ENCODE results near the gene MFSD11. TPM values are rescaled to one million over a fixed set of nuclear protein-coding genes. Genes with fewer than 3 reads are reported as not detected.
"Not testable (repeated sequence)": the region's sequence is repeated elsewhere in the genome, so short reads cannot be mapped to it uniquely, and the experiment has no call there.

Gene MFSD11
- polyA plus RNA-seq, 2 of the 4 experiments (the other 2 are of a cell fraction), result 17.5 to 26.0 TPM

- no peak for TF ChIP-seq CHD4 (IDR thresholded peaks at IDR 0.05; ENCODE audit: borderline replicate concordance)
- TF ChIP-seq CHD2 (IDR thresholded peaks at IDR 0.05; ENCODE audit: low read length, partially characterized antibody), result no peak
- no peak for TF ChIP-seq MAFK (IDR thresholded peaks at IDR 0.05; ENCODE audit: partially characterized antibody)
- no peak for TF ChIP-seq FOXS1 (CRISPR knock-in tag; IDR thresholded peaks at IDR 0.05)
- no peak for TF ChIP-seq HOXA7 (CRISPR knock-in tag; IDR thresholded peaks at IDR 0.05)
- TF ChIP-seq BHLHE40 (IDR thresholded peaks at IDR 0.05; ENCODE audit: low read depth, low read length), result no peak
- Histone ChIP-seq H3K27ac (no peak overlapping the region), H3K4me2 (no peak overlapping the region), H3K4me1 (no peaks in the 10 kb centered on the region), H3K9me3 (no peaks in the 10 kb centered on the region), H3K4me3 (no peak overlapping the region)
- FAIRE-seq, result no peak
- ChIA-PET POLR2A (no interaction called here), CTCF (interaction anchor here (0.6 kb wide), 1 partner anchor 26 kb away, joined by 3 read pairs; no protein-coding TSS in a partner anchor)
- 96% methylated on average over 2 of the region's 2 CpGs for WGBS (ENCODE audit: missing lambda C conversion rate)
- ATAC-seq, result no peak
- DNase-seq (ENCODE audit: low read depth in 1 of 2, low spot score in 1 of 2), result no peak
Observed at GRCh38 chr17:76744747-76745146, 6.8 kb downstream of the MFSD11 start.

GRCh38 chr17:76745785-76746184 lies 7.9 kb downstream of the MFSD11 start:
- not testable (repeated sequence) for FAIRE-seq; H3K9me3 ChIP-seq; H3K4me2 ChIP-seq; ATAC-seq; H3K27ac ChIP-seq; H3K4me1 ChIP-seq; H3K4me3 ChIP-seq; DNase-seq (ENCODE audit: low read depth in 1 of 2, low spot score in 1 of 2)
- 92% methylated on average over 6 of the region's 6 CpGs for WGBS (ENCODE audit: missing lambda C conversion rate)
- peak; percentile 40 for TF ChIP-seq MAFK (IDR thresholded peaks at IDR 0.05; ENCODE audit: partially characterized antibody)
- peak; percentile 40; the same call in 1 of the 2 replicates for TF ChIP-seq ZC3H11A (IDR thresholded peaks at IDR 0.05)
- POLR2A ChIA-PET, result interaction anchor here (1.3 kb wide), 1 partner anchor 8 kb away, joined by 4 read pairs; the partner anchor contains the start of genes MFSD11 and SRSF2
- CTCF ChIA-PET, result interaction anchor here (0.6 to 1.2 kb wide), 3 partner anchors 12 to 475 kb away, joined by 3 to 4 read pairs (median 3); no protein-coding TSS in a partner anchor

DNA sequence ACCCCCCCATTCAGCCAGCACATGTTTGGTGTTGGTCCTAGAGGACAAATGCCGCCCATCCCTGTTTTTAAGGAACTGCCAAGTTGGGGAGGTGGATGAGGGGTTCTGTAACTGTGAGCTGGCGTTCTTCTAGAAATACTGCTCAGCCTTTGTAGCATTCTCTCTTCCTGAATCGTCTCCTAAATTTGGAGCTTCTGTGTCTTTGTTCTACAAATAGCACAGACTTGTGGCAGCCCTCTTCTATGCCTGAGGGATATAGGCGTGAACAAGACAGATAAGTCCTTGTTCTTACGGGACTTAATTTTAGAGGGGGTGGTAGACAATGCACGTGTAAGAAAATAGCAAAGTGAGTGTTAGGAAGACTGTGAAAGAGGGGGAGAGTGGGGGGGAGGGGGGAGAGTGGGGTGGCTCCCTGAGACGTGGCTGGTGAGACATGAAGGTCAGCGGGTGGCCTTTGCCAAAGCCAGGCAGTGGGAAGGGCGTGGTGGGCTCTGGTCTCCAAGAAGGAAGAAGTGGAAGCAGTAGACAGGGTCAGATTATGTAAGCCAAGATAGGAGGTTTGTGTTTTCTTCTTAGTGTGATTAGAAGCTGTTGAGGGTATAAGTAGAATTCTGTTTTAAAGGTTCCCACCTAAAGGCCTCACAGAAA lies 9.9 kb downstream of the MFSD11 start:
- CTCF ChIA-PET, result interaction anchor here (1.5 to 1.7 kb wide), 4 partner anchors 11 to 319 kb away, joined by 4 to 6 read pairs (median 4); partner anchors contain the start of genes METTL23 and MGAT5B
- no peak for ATAC-seq
- 87% methylated on average over 9 of the region's 9 CpGs for WGBS (ENCODE audit: missing lambda C conversion rate)
- TF ChIP-seq EHMT2 (IDR thresholded peaks at IDR 0.05; ENCODE audit: low read depth), result no peak
- TF ChIP-seq RFX5 (IDR thresholded peaks at IDR 0.05), result no peak
- TF ChIP-seq, protein P1, sequence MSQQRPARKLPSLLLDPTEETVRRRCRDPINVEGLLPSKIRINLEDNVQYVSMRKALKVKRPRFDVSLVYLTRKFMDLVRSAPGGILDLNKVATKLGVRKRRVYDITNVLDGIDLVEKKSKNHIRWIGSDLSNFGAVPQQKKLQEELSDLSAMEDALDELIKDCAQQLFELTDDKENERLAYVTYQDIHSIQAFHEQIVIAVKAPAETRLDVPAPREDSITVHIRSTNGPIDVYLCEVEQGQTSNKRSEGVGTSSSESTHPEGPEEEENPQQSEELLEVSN (IDR thresholded peaks at IDR 0.05; ENCODE audit: borderline replicate concordance, low read depth), result no peak
- TF ChIP-seq POLR2A (IDR thresholded peaks at IDR 0.05; ENCODE audit: low read length), result no peak
- no peak for TF ChIP-seq NR3C1 (IDR thresholded peaks at IDR 0.05)
- TF ChIP-seq, protein P2, sequence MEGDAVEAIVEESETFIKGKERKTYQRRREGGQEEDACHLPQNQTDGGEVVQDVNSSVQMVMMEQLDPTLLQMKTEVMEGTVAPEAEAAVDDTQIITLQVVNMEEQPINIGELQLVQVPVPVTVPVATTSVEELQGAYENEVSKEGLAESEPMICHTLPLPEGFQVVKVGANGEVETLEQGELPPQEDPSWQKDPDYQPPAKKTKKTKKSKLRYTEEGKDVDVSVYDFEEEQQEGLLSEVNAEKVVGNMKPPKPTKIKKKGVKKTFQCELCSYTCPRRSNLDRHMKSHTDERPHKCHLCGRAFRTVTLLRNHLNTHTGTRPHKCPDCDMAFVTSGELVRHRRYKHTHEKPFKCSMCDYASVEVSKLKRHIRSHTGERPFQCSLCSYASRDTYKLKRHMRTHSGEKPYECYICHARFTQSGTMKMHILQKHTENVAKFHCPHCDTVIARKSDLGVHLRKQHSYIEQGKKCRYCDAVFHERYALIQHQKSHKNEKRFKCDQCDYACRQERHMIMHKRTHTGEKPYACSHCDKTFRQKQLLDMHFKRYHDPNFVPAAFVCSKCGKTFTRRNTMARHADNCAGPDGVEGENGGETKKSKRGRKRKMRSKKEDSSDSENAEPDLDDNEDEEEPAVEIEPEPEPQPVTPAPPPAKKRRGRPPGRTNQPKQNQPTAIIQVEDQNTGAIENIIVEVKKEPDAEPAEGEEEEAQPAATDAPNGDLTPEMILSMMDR (IDR thresholded peaks at IDR 0.05), result no peak
- TF ChIP-seq GATA3 (IDR thresholded peaks at IDR 0.05; ENCODE audit: borderline replicate concordance), result no peak
- TF ChIP-seq, protein P3, sequence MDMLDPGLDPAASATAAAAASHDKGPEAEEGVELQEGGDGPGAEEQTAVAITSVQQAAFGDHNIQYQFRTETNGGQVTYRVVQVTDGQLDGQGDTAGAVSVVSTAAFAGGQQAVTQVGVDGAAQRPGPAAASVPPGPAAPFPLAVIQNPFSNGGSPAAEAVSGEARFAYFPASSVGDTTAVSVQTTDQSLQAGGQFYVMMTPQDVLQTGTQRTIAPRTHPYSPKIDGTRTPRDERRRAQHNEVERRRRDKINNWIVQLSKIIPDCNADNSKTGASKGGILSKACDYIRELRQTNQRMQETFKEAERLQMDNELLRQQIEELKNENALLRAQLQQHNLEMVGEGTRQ (IDR thresholded peaks at IDR 0.05), result no peak
- TF ChIP-seq, protein P4, sequence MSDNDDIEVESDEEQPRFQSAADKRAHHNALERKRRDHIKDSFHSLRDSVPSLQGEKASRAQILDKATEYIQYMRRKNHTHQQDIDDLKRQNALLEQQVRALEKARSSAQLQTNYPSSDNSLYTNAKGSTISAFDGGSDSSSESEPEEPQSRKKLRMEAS (IDR thresholded peaks at IDR 0.05), result no peak
- no peak for TF ChIP-seq MYC (IDR thresholded peaks at IDR 0.05; ENCODE audit: borderline replicate concordance, low read length)
- TF ChIP-seq, protein P5, sequence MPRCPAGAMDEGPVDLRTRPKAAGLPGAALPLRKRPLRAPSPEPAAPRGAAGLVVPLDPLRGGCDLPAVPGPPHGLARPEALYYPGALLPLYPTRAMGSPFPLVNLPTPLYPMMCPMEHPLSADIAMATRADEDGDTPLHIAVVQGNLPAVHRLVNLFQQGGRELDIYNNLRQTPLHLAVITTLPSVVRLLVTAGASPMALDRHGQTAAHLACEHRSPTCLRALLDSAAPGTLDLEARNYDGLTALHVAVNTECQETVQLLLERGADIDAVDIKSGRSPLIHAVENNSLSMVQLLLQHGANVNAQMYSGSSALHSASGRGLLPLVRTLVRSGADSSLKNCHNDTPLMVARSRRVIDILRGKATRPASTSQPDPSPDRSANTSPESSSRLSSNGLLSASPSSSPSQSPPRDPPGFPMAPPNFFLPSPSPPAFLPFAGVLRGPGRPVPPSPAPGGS (IDR thresholded peaks at IDR 0.05), result no peak
- TF ChIP-seq HEYL (CRISPR knock-in tag; IDR thresholded peaks at IDR 0.05), result no peak
- no peak for TF ChIP-seq ESRRA (IDR thresholded peaks at IDR 0.05; ENCODE audit: borderline replicate concordance, low read length)
- no peak for TF ChIP-seq NFE2L2 (conservative IDR thresholded peaks at IDR 0.05; ENCODE audit: low read length)
- no peak for TF ChIP-seq FOXS1 (CRISPR knock-in tag; IDR thresholded peaks at IDR 0.05)
- TF ChIP-seq, protein P6, sequence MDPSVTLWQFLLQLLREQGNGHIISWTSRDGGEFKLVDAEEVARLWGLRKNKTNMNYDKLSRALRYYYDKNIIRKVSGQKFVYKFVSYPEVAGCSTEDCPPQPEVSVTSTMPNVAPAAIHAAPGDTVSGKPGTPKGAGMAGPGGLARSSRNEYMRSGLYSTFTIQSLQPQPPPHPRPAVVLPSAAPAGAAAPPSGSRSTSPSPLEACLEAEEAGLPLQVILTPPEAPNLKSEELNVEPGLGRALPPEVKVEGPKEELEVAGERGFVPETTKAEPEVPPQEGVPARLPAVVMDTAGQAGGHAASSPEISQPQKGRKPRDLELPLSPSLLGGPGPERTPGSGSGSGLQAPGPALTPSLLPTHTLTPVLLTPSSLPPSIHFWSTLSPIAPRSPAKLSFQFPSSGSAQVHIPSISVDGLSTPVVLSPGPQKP (IDR thresholded peaks at IDR 0.05; ENCODE audit: low read depth, low read length), result no peak
- TF ChIP-seq HDAC2 (IDR thresholded peaks at IDR 0.05), result no peak
- H3K9me3 ChIP-seq, result no peaks in the 10 kb centered on the region
- FAIRE-seq, result no peak
- no peak overlapping the region for H3K4me2 ChIP-seq
- no peaks in the 10 kb centered on the region for H3K4me1 ChIP-seq
- POLR2A ChIA-PET, result no interaction called here
- no peak overlapping the region for H3K27ac ChIP-seq
- no peak for DNase-seq (ENCODE audit: low read depth in 1 of 2, low spot score in 1 of 2)
- no peak overlapping the region for H3K4me3 ChIP-seq
